ENCODE data around the gene ZMAT5.

ZMAT5 gene

GRCh38 chr22:29729161-29729560 lies 37.6 kb downstream of the ZMAT5 start:
- DNase-seq (ENCODE audit: low read depth) = no peak

- DNase-seq (ENCODE audit: low read depth) = no peak
Observed at GRCh38 chr22:29727131-29727523, 39.7 kb downstream of the ZMAT5 start.

- no peak for DNase-seq (ENCODE audit: low read depth)
Observed at GRCh38 chr22:29726512-29727130, 40.2 kb downstream of the ZMAT5 start.

GRCh38 chr22:29726106-29726505 lies 40.7 kb downstream of the ZMAT5 start:
- no peak for DNase-seq (ENCODE audit: low read depth)

GRCh38 chr22:29724843-29725242 lies 42.0 kb downstream of the ZMAT5 start:
- DNase-seq (ENCODE audit: low read depth) = no peak

GRCh38 chr22:29723766-29724165 lies 43.0 kb downstream of the ZMAT5 start:
- DNase-seq (ENCODE audit: low read depth) = no peak

GRCh38 chr22:29722587-29722986 lies 44.2 kb downstream of the ZMAT5 start:
- no peak for DNase-seq (ENCODE audit: low read depth)

GRCh38 chr22:29722151-29722550 lies 44.7 kb downstream of the ZMAT5 start:
- DNase-seq (ENCODE audit: low read depth) = no peak

GRCh38 chr22:29720811-29721323 lies 45.9 kb downstream of the ZMAT5 start:
- no peak for DNase-seq (ENCODE audit: low read depth)

GRCh38 chr22:29719899-29720645 lies 46.7 kb downstream of the ZMAT5 start, which contains the start of gene CABP7:
Gene CABP7 (plus strand): TSS chr22:29720003. CDS start chr22:29720425, 422 bp downstream.
- DNase-seq (ENCODE audit: low read depth) = no peak

- DNase-seq (ENCODE audit: low read depth) = no peak
Observed at GRCh38 chr22:29718949-29719898, 47.6 kb downstream of the ZMAT5 start.

GRCh38 chr22:29717789-29718188 lies 49.0 kb downstream of the ZMAT5 start:
- DNase-seq (ENCODE audit: low read depth) = no peak

- no peak for DNase-seq (ENCODE audit: low read depth)
Observed at GRCh38 chr22:29716814-29717545, 49.8 kb downstream of the ZMAT5 start.

- DNase-seq (ENCODE audit: low read depth) = no peak
Observed at GRCh38 chr22:29715705-29716104, 51.1 kb downstream of the ZMAT5 start.

GRCh38 chr22:29715240-29715639 lies 51.6 kb downstream of the ZMAT5 start:
- DNase-seq (ENCODE audit: low read depth) = no peak

GRCh38 chr22:29713156-29713727 lies 53.6 kb downstream of the ZMAT5 start:
- no peak for DNase-seq (ENCODE audit: low read depth)

GRCh38 chr22:29712119-29712518 lies 54.7 kb downstream of the ZMAT5 start:
- DNase-seq (ENCODE audit: low read depth) = no peak

GRCh38 chr22:29710922-29711593 lies 55.7 kb downstream of the ZMAT5 start:
- DNase-seq (ENCODE audit: low read depth) = no peak

- no peak for DNase-seq (ENCODE audit: low read depth)
Observed at GRCh38 chr22:29710193-29710592, 56.6 kb downstream of the ZMAT5 start.

GRCh38 chr22:29707471-29707870 lies 59.3 kb downstream of the ZMAT5 start:
- DNase-seq (ENCODE audit: low read depth) = no peak

- no peak for DNase-seq (ENCODE audit: low read depth)
Observed at GRCh38 chr22:29707010-29707409, 59.8 kb downstream of the ZMAT5 start.
